ENCODE measurements around the gene TMEM109.

The TMEM109 gene

DNA sequence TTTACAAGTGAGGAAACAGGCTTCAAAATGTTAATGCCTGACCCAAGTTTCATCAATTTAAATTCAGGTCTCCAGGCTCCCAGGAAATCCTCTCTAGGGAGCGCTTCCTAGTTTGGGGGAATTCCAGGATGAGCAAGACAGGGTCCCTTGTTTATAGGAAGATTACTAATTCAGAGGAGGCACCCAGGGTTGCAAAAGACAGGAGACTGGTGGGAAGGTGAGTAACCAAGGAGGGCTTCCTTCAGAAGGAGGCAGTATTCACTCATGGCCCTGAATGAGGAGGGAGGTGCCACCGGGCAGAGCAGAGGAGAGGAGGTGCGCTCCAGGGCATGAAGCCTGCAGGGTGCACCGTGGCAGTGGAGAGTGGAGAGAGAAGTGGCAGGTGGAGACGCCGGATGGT is 11.9 kb downstream of the TMEM109 start:
- no peak for DNase-seq (ENCODE audit: low read depth)

DNA sequence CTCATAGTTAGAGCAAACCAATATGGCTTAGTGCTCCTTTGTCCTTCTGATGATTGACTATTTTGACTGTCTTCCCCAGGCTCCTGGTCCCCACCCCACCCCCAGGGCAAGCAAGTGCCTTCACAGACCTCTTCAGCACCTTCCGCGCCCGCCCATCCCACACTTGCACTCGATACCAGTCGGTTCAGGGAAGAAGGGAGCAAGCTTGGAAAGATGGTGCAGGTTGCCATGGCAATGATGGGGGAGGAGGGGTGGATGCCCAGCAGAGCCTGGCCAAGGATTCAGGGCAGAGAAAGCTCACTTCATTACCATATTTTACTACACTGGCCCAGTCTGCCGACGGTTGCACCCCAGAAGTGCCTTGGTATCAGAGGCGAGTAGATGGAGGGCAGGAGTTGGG is 12.5 kb downstream of the TMEM109 start:
- DNase-seq (ENCODE audit: low read depth) = no peak

GRCh38 chr11:60927061-60927592 is 13.2 kb downstream of the TMEM109 start:
- DNase-seq (ENCODE audit: low read depth) = no peak

DNA sequence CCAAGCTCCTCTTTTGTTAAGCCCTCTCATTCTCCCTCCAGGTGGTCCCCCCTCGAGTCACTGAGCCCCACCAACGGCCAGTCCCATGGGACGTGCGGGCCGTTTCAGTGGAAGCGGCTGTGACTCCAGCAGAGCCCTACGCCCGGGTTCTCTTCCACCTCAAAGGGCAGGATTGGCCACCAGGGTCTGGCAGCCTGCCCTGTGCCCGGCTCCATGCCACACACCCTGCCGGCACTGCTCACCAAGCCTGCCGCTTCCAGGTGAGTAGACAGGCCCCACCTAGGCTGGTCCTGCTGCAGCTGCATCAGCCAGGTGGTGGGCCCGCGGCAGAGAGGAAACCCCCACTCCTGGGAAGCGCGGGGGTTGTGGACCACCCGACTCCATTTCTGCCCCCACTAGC is 13.6 kb downstream of the TMEM109 start:
- no peak for DNase-seq (ENCODE audit: low read depth)

DNA sequence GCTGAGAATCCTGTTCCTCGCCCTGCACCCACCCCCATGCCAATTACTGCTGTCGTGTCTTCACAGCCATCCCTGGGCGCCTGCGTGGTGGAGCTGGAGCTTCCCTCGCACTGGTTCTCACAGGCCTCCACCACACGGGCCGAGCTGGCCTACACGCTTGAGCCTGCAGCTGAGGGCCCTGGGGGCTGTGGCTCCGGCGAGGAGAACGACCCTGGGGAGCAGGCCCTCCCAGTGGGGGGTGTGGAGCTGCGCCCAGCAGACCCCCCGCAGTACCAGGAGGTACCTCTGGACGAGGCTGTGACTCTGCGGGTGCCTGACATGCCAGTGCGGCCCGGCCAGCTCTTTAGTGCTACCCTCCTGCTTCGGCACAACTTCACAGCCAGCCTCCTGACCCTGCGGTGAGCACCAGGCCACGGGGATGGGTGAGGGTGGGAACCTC is 14.6 kb downstream of the TMEM109 start:
- no peak for DNase-seq (ENCODE audit: low read depth)

- no peak for DNase-seq (ENCODE audit: low read depth)
Observed at GRCh38 chr11:60929764-60930163, 15.8 kb downstream of the TMEM109 start.

- DNase-seq (ENCODE audit: low read depth) = no peak
Observed at GRCh38 chr11:60930394-60930793, 16.4 kb downstream of the TMEM109 start.

DNA sequence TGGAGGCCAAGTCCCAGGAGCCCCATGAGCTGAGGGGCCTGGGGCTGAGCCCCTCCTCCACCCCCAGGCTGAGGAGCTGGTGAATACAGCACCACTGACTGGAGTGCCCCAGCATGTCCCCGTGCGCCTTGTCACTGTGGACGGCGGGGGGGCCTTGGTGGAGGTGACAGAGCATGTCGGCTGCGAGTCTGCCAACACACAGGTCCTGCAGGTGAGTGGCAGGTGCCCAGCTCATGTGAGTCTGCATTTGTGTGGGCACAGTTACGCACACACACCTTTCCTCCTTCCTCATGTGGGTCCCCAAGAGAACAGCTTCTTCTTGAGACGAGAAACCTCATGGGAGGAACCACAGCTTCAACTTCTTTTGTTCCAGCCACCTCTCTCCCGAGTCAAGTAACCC is 18.0 kb downstream of the TMEM109 start:
- DNase-seq (ENCODE audit: low read depth) = no peak

GRCh38 chr11:60932605-60933356 is 18.8 kb downstream of the TMEM109 start:
- DNase-seq (ENCODE audit: low read depth) = no peak

DNA sequence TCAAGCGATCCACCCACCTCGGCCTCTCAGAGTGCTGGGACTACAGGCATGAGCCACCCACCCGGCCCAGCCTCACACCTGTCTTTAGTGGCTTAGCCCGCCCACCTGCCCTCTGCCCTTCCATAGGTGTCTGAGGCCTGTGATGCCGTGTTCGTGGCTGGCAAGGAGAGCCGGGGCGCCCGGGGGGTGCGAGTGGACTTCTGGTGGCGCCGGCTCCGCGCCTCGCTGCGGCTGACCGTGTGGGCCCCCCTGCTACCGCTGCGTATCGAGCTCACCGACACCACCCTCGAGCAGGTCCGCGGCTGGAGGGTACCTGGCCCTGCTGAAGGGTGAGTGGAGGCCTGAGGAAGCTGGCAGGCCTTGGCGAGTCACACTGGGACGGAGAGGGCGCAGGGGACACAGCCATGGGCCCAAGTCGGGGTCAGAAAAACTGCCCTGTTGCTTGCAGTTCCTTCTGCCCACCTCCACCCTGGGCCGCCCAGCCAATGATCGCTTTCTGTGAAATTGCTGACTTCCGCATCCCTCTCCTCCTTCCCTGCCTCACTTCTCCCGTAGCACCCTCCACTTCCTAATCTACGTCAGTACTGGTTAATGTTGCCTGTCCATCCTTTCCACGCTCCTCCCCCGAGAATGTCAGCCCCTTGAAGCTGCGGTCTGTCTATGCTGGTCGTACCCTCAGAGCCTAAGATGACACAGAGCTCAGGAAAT is 19.6 kb downstream of the TMEM109 start:
- DNase-seq (ENCODE audit: low read depth) = no peak

- no peak for DNase-seq (ENCODE audit: low read depth)
Observed at GRCh38 chr11:60934124-60934789, 20.3 kb downstream of the TMEM109 start.

- no peak for DNase-seq (ENCODE audit: low read depth)
Observed at GRCh38 chr11:60934790-60935605, 21.0 kb downstream of the TMEM109 start.

- DNase-seq (ENCODE audit: low read depth) = no peak
Observed at GRCh38 chr11:60935676-60936442, 21.9 kb downstream of the TMEM109 start.

- DNase-seq (ENCODE audit: low read depth) = no peak
Observed at GRCh38 chr11:60936467-60937143, 22.6 kb downstream of the TMEM109 start.

DNA sequence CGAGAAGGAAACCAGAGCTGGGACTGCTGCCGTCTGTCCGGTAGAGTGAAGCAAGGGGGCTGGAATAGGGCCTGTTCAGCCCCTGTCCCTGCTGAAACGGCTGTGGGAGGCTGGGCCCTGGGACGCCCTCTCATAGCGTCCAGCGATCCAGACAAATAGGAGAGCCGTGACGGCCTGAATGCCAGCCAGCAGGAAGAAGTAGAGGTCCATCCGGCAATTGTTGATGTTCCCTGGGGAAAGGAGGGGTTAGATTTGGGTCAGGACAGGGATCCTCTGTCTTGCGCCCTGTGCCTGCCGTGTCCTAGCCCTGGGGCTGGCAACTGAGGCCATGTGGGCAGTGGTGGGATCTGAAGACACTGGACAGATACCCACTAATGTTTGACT is 23.2 kb downstream of the TMEM109 start:
- DNase-seq (ENCODE audit: low read depth) = no peak

DNA sequence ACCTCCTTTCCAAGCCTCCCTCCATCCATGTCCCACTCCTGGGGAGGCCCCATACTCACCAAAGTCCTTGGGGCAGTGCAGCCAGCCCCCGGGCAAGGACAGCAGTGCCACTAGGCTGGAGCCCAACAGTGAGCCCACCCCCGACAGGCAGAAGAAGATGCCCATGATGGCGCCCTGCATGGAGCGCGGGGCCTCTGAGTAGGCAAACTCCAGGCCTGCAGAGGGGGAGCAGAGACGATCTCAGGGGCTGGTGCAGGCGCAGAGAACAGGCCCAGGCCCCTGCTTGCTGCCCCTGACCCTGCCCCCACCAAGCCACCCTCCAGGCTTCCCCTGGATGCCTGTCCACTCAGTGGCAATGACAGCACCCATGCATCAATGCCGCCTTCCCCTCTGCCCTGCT is 23.9 kb downstream of the TMEM109 start:
- DNase-seq (ENCODE audit: low read depth) = no peak

DNA sequence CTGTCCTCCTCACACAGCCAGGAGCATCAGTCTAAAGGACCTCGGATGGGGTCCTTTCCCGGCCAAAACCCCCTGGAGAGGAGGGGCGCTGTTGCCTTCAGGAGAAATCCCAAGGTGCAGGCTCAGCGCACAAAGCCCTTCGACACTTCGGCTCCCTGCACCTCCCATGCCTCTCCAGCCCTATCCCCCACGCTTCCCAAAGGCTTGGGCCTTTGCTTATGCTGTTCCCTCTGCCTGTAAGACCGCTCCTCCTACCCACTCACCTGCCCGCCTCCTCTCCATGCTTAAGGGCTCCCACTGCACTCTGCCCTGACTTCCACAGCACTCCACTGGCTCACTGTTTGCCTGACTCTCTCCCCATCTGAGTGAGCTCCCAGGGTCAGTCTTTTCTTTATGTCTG is 24.5 kb downstream of the TMEM109 start:
- DNase-seq (ENCODE audit: low read depth) = no peak

DNA sequence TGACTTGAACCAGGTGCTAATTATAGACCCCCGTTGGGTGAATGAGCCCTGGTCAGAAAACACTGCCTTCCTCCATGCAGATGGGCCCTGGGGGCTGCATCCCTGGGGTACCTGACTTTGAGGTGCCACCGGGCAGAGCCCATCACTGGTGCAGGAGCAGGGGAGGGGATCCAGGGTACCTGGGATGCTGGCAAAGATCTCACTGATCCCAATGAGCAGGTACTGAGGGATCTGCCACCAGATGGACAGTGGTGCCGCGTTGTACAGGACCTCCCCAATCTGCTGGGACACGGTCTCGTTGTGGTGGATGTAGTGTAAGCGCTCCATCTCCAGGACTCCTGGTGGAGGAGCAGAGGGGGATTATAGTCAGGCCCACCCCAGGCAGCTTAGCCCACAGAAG is 25.3 kb downstream of the TMEM109 start:
- DNase-seq (ENCODE audit: low read depth) = no peak

DNA sequence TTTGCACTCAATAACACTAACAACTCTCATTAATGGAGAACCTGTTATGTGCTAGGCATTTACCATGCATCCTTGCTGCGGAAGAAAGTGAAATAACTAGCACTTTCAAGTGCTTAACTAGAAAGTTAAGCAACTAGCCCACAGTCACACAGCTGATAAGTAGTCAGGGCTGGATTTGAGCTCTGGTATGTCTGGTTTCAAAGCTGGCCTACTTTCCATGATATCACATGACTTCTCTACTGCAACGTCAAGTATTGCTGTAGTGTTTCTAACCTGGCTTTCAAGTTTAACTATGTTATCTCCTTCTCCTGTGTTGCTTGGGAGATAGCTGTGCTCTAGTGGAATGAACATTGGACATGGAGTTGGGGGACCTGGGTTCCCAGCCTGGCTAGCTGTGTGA is 25.9 kb downstream of the TMEM109 start:
- DNase-seq (ENCODE audit: low read depth) = no peak

- no peak for DNase-seq (ENCODE audit: low read depth)
Observed at GRCh38 chr11:60941371-60942119, 27.6 kb downstream of the TMEM109 start.
